A673 (cell line): ENCODE data around the gene ATP2B1. TPM values are rescaled to one million over a fixed set of nuclear protein-coding genes. Genes with fewer than 3 reads are reported as not detected.

Experiments used
- BruUV-seq: library from RNA; stranded (reverse); fragments of 400-500 nt; replicated peaks from 2 replicates; lab custom pipeline; 2021; lab: Mats Ljungman, UMichigan
- CTCF ChIA-PET: fragments of 300-600 bp; sonication (Branson Sonifier 250); formaldehyde crosslinking; loops from one replicate; lab custom pipeline; 2022; ENCODE audit warnings: antibody characterized with exemption; lab: Charles Lee
- POLR2A ChIA-PET: fragments of 300-600 bp; sonication (Branson Sonifier 250); formaldehyde crosslinking; loops from one replicate; lab custom pipeline; 2022; ENCODE audit warnings: antibody characterized with exemption; ENCODE audit not compliant: low non-redundant PET; lab: Charles Lee
- DNase-seq: peaks from one replicate; pipeline ENCODE4 v3.0.0-alpha.2; 2015; ENCODE audit warnings: low spot score
- H3K27ac ChIP-seq: fragments of 200-600 bp; sonication (generic); 2 replicates; pipeline ENCODE4 v1.5.1; 2016; ENCODE audit warnings: mixed run types, low read depth, mild to moderate bottlenecking, mixed read lengths, antibody characterized with exemption, low read length; ENCODE audit not compliant: poor library complexity, severe bottlenecking
- H3K27me3 ChIP-seq: fragments of 200-600 bp; sonication (generic); replicated peaks from 2 replicates; pipeline ENCODE4 v1.6.1; 2017; ENCODE audit warnings: mixed run types, low read depth, mild to moderate bottlenecking, mixed read lengths, antibody characterized with exemption, low read length; ENCODE audit not compliant: insufficient read depth, poor library complexity
- H3K36me3 ChIP-seq: fragments of 200-600 bp; sonication (generic); 2 replicates; pipeline ENCODE4 v1.6.1; 2016; ENCODE audit warnings: mixed run types, mild to moderate bottlenecking, mixed read lengths, antibody characterized with exemption, low read length; ENCODE audit not compliant: insufficient read depth, poor library complexity, severe bottlenecking
- H3K4me1 ChIP-seq: fragments of 200-600 bp; sonication (generic); 2 replicates; pipeline ENCODE4 v1.6.1; 2017; ENCODE audit warnings: mixed run types, mild to moderate bottlenecking, mixed read lengths, antibody characterized with exemption, low read length; ENCODE audit not compliant: insufficient read depth, poor library complexity, severe bottlenecking
- H3K4me3 ChIP-seq: fragments of 200-600 bp; sonication (generic); 2 replicates; pipeline ENCODE4 v1.5.1; 2016; ENCODE audit warnings: low read depth, mixed run types, mild to moderate bottlenecking, mixed read lengths, low read length; ENCODE audit not compliant: poor library complexity, severe bottlenecking
- H3K9me3 ChIP-seq: fragments of 200-600 bp; sonication (generic); 2 replicates; pipeline ENCODE4 v1.6.1; 2016; ENCODE audit warnings: mixed run types, low read depth, mild to moderate bottlenecking, mixed read lengths, antibody characterized with exemption, low read length; ENCODE audit not compliant: poor library complexity, severe bottlenecking
- CTCF ChIP-seq: fragments of 300-800, 200-600 bp; sonication (generic); conservative IDR thresholded peaks from 2 replicates; pipeline ENCODE4 v1.5.1; 2017; ENCODE audit warnings: low read depth, mild to moderate bottlenecking, antibody characterized with exemption, low read length, moderate library complexity, mixed read lengths
- EZH2 ChIP-seq: fragments of 200-600 bp; sonication (generic); IDR thresholded peaks from 2 replicates; pipeline ENCODE4 v1.6.1; 2017; ENCODE audit warnings: borderline replicate concordance, low read depth, mild to moderate bottlenecking, mixed read lengths, antibody characterized with exemption, low read length; ENCODE audit not compliant: poor library complexity, severe bottlenecking
- intact Hi-C: fragments of 100-400 bp; cut with micrococcal nuclease; formaldehyde crosslinking; loops from one replicate; pipeline ENCODE4 v1.10.0; 2022; ENCODE audit not compliant: unreplicated experiment
- total RNA-seq: library from RNA; stranded (reverse); gene quantifications from 2 replicates; pipeline ENCODE4 v1.2.3, GENCODE V29; 2021

Gene ATP2B1
- total RNA-seq, 1 experiment from 2014 or later = 44.2 TPM

GRCh38 chr12:89636052-89636775 is 72.4 kb downstream of the ATP2B1 start:
- DNase-seq = no peak
- TF ChIP-seq CTCF (no peak), EZH2 (no peak)
- Histone ChIP-seq H3K36me3 (no peaks in the 10 kb centered on the region), H3K27ac (no peak overlapping the region), H3K9me3 (no peaks in the 10 kb centered on the region), H3K27me3 (no peaks in the 10 kb centered on the region), H3K4me3 (no peak overlapping the region), H3K4me1 (no peaks in the 10 kb centered on the region)
- intact Hi-C loops = no loop called here
- BruUV-seq = no TSS peak
- CTCF ChIA-PET = no interaction called here
- POLR2A ChIA-PET = no interaction called here

- H3K27me3 ChIP-seq = no peaks in the 10 kb centered on the region
- TF ChIP-seq EZH2 (no peak), CTCF (no peak)
- H3K36me3 ChIP-seq = peaks cover 6% of the 10 kb centered on the region
- ChIA-PET CTCF (no interaction called here), POLR2A (no interaction called here)
- no peak for DNase-seq
- no peak overlapping the region for H3K27ac ChIP-seq
- H3K4me1 ChIP-seq = no peaks in the 10 kb centered on the region
- intact Hi-C loops = no loop called here
- no peak overlapping the region for H3K4me3 ChIP-seq
- BruUV-seq = no TSS peak
- no peaks in the 10 kb centered on the region for H3K9me3 ChIP-seq
Observed at GRCh38 chr12:89634508-89634907, 74.1 kb downstream of the ATP2B1 start.

GRCh38 chr12:89632778-89633177 is 75.9 kb downstream of the ATP2B1 start:
- intact Hi-C loops = no loop called here
- H3K9me3 ChIP-seq = no peaks in the 10 kb centered on the region
- CTCF ChIA-PET = no interaction called here

More at GRCh38 chr12:89632778-89633177, 75.9 kb downstream of the ATP2B1 start:
- Histone ChIP-seq H3K27ac (no peak overlapping the region), H3K4me3 (no peak overlapping the region), H3K27me3 (no peaks in the 10 kb centered on the region), H3K36me3 (peaks cover 7% of the 10 kb centered on the region), H3K4me1 (no peaks in the 10 kb centered on the region)
- no peak for TF ChIP-seq CTCF
- TF ChIP-seq EZH2 = no peak
- POLR2A ChIA-PET = no interaction called here
- BruUV-seq = no TSS peak
- no peak for DNase-seq
